Body of pancreas (tissue), 4 donors: Measurements from ENCODE around the gene EGLN1.

ENCODE experiments used
- POLR2A ChIP-seq, 3 donors: fragments of 450-650 bp; IDR thresholded peaks; one replicate each; pipeline ENCODE4 v1.6.1; 2016; ENCODE audit warnings: antibody characterized with exemption in 3 of 3, mild to moderate bottlenecking in 2 of 3
- TF ChIP-seq, protein P1 (sequence below), 7 experiments: fragments of 450-650 bp in 4 of 7; fragments of 200-600 bp in 3 of 7; sonication (generic) in 3 of 7; IDR thresholded peaks; one replicate each; pipeline ENCODE4 v1.5.1; 2016 to 2019; ENCODE audit warnings: antibody characterized with exemption in 7 of 7

DNA sequence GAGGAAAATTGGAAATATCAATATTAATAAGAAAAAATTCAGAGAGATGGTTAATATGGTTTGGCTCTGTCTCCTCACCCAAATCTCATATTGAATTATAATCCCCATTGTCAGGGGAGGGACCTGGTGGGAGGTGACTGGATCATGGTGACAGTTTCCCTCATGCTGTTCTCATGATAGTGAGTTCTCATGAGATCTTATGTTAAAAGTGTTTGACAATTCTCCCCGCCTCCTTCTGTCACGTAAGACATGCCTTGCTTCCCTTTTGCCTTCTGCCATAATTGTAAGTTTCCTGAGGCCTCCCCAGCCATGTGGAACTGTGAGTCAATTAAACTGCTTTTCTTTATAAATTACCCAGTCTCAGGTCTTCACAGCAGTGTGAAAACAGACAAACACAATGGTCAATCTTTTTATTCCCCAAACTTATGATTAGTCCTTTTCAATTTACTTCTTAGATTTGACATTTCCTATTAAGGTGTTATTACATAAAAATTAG, 11.0 kb downstream of the EGLN1 start:
- TF ChIP-seq, protein P1, sequence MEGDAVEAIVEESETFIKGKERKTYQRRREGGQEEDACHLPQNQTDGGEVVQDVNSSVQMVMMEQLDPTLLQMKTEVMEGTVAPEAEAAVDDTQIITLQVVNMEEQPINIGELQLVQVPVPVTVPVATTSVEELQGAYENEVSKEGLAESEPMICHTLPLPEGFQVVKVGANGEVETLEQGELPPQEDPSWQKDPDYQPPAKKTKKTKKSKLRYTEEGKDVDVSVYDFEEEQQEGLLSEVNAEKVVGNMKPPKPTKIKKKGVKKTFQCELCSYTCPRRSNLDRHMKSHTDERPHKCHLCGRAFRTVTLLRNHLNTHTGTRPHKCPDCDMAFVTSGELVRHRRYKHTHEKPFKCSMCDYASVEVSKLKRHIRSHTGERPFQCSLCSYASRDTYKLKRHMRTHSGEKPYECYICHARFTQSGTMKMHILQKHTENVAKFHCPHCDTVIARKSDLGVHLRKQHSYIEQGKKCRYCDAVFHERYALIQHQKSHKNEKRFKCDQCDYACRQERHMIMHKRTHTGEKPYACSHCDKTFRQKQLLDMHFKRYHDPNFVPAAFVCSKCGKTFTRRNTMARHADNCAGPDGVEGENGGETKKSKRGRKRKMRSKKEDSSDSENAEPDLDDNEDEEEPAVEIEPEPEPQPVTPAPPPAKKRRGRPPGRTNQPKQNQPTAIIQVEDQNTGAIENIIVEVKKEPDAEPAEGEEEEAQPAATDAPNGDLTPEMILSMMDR (IDR thresholded peaks at IDR 0.05) = no peak
- no peak for TF ChIP-seq POLR2A (IDR thresholded peaks at IDR 0.05)
